HG03064 (cell line): ENCODE results near the gene INPP4A.

ENCODE experiments used
- ATAC-seq: cut with Tn5 transposase; IDR thresholded peaks from one replicate; pipeline ENCODE4 v1.9.1; 2021; ENCODE audit warnings: low read depth; ENCODE audit not compliant: unreplicated experiment

Gene INPP4A

DNA sequence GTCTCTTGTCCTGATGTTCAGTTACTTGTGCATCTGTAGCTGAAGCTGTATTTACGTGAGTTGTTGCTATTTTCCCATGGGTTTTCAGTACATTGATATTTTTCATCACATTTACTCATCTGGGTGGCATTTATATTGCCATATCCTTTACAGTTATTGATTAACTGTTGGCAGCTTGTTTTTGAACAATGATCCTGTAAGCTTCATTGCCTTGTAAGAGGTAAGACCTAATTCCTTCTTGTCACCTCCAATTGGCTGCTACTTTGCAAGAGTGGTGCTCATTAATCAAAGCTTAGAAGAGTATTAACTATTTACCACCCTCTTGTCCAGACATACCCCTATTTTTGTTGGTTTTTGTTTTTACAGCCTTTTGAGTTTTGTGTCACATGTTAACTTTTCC is 88.9 kb downstream of the INPP4A start:
- ATAC-seq, result no peak

DNA sequence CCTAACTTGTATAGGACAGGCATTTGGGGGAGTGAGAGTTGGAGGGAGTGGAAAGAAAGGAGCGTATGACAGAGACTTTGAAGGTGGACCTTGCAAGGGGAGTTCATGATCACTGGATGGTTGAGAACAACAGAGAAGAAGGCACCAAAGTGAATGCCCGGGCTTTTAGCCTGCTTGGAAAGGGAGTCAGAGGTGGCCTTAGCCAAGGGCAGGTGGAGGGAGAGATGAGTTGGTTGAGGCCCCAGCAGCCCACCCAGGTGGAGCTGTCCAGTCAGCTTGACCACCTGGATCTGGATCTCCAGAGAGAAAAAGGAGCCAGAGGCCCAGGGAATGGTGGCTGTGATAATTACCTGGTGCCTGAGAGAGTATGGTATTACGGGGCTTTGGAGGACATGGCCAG is 90.1 kb downstream of the INPP4A start:
- ATAC-seq, result no peak

DNA sequence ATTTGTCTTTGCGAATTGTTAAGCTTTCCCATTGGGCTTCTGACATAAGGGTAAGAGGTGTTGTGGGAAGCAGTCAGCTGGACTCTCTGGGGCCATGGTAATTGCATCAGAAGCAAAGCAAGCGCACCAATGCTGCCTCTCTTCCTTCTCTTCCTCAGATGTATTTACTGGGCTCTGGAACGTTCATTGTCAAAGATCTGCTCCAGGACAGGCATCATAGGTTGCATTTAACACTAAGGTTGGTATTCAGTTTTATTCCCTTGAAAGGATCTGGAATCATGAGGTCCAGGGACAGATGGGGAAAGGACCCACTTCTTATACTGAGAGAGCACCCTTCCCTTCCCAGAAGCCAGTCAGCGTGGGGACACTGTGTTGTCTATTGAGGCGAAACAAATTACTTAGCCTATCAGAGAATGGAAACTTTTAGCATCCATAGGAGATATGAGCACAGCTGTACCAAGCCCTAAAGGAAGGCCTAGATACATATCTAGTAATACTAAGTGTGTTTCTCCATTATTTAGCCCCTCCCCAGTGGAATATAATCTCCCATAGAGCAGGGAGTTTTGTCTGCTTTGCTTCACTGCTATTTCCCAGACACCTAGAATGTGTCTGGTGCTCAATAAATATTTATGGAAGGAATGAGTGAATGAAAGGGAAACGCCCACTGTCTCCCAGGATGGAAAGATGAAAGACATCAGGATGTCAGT is 91.5 kb downstream of the INPP4A start:
- no peak for ATAC-seq

DNA sequence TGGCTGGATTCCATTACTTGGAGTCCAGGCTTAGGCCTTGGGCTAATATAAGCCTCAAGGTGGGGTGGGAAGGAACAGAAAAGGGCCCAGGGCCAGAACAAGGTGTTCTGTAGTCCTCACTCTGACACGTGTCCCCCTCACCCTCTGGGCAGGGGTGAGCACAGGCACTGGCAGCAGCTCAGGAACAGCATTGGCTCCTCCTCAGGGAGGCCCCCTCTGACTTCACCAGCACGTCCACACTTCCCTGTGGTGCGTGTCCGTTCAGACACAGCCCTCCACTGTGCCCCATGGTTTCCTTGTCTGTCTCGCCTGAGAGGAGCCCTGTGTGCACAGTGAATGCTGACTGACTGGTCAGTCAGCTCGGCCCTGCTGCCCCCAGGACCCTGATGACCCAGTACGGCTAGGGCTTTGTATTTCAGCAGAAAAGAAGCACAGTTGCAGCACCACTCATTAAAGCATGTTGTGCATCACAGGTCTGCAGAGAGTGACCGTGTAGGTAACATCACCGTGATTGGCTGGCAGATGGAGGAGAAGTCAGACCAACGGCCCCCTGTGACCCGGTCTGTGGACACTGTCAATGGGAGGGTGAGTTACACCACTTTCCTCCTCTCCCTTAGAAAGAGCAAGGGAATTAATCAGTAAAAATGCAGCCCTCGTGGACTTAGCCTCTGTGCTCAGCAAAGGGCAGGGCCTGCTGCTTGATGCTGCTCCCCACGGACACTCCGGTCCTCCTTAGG is 92.9 kb downstream of the INPP4A start:
- ATAC-seq, result no peak

DNA sequence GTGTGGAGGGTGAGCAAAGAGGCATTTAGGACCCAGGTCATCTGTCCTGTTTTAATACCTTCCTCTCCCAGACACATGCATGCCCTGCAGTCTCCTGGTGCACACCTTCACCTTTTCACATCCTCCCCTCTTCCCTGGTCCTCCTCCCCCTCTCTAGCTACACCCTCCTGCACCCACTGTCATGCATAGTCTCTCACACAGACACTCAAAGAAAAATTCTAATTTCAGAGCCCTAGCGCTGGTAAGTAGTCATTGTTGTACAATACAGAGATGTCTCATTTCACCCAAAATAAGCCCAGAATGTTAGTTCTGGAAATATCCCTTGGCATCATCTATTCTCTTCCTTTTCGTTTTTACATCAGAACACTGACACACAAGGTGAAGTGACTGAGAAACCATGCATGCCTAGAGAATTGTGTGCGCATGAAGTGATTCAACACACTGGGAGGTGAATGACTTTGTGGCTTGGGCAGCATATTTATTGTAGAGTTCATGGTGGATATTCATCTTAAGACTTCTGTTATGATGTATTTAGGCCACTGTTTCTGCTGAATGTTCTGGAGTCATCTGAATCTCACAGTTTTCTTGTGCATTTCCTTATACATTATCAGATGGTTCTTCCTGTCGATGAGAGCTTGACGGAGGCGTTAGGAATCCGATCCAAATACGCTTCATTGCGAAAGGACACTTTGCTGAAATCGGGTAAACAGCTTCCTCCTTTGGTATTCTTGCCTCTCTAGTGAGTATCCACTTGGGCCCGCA is 93.8 kb downstream of the INPP4A start:
- no peak for ATAC-seq

DNA sequence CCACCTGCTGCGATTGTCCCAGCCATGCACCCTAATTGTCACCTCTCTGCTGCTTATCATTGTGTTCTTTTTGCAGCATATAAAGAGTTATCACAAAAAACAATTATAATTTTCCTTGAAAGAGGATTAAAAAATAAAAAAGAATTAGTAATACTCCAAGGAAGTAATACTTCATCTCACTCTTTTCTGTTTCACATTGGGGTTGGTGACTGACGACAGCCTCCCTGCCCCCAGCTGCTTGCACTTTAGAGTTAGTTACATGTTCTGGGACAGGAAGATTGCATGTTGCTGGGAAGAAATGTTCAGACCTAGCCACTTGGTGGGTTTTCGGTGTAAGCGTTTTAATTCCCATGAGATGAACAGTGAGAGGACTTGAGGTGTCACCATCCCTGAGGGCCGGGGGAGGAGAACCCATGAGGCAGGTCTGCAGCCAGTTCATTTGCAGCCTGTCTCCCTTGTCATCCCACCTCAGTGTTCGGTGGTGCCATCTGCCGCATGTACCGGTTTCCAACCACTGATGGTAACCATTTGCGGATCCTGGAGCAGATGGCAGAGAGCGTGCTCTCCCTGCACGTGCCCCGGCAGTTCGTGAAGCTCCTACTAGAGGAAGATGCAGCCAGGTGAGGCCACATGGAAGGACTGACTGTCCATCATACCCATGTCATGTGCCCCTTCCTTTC is 94.5 kb downstream of the INPP4A start:
- ATAC-seq, result no peak

DNA sequence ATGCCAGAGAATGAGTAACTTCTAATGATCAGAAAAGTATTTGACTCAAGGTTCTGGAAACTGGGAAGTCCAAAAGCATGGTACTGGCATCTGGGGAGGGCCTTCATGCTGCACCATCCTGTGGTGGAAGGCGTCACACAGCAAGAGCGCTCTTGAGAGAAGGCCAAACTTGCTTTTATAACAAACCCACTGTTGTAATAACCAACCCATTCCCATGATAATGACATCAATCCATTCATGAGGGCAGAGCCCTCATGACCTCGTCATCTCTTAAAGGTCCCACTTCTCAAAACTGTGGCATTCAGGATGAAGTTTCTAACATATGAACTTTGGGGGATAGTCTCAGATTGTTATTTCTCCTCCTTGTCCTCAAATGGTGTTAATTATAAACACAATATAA is 95.9 kb downstream of the INPP4A start:
- no peak for ATAC-seq

DNA sequence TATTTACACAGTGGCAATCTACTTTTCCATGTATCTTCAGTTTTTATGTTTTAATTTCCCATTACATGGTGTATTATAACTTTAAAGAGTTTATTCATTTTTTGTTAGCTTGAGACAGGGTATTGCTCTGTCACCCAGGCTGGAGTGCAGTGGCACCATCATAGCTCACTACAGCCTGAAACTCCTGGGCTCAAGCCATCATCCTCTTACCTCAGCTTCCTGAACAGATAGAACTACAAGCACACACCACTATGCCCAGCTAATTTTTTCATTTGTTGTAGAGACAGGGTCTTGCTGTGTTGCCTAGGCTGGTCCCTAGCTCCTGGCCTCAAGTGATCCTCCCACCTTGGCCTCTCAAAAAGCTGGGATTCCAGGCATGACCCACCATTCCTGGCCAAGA is 96.8 kb downstream of the INPP4A start:
- no peak for ATAC-seq

DNA sequence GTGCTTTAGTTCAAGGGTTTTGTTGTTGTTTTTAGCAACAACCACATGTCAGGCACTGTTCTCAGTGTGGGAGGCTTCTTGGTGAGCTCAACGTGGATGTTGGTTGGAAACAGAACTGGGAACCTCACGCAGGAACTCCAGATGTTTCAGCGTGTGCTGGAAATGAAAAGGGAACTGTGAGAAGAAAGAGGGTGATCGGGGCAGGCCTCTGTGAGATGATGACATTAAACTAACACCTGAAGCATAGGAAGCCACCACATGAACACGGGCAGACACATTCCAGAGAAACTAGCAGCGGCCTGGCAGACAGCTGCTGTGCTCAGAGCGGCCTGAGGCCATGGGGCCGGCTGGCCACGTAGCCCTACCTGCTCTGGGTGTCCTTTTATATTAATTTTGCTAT is 97.2 kb downstream of the INPP4A start:
- ATAC-seq, result no peak

DNA sequence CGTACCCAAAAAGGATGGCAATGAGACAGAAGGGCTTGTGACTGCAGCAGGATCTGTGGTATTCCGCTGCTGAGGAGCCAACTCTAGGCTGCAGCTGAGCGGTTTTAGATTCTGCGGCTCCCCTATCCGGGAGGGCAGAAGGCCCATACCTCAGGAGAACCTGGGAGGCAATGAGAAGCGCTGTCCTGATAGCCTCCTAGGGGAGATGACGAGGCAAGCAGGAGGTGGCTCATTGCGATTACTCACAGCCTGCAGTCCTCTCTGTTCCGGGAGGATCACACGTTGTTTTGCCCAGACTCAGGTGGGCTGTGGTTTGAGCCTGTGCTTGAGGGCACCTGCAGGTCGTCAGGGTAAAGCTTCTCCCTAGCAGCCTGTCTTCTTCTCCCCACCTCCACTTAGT is 98.6 kb downstream of the INPP4A start:
- no peak for ATAC-seq

DNA sequence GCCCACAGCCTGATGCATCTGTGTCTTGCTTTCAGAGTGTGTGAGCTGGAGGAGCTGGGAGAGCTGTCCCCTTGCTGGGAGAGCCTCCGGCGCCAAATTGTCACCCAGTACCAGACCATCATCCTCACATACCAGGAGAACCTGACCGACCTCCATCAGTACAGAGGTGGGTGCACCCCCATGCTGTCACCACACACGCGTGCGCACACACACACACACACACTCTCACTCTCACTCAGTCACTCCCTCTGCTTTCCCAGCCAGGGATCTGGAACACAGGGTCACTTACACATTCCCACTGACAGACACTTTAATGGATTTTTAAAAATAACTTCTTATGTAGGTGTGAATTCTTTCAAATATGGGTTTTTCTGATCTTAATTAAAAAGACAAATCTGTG is 99.2 kb downstream of the INPP4A start:
- no peak for ATAC-seq

DNA sequence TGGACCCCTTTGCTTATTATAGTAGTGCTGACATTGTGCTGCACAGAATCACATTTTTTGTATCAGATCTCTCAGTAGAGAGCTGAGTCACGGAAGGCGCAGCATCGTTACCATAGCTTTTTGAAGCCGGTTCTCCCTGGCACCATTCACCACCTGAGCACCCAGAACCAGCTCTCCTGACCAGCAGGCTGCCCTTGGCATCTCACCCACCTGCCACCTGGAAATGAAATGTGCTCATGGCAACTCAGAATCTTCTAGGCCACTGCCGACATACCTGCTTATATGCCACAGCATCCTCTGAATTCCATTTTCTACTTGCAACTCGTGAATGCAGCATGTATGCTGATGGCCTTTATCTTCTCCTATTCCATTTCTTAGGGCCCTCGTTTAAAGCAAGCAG is 100.9 kb downstream of the INPP4A start:
- ATAC-seq, result no peak

DNA sequence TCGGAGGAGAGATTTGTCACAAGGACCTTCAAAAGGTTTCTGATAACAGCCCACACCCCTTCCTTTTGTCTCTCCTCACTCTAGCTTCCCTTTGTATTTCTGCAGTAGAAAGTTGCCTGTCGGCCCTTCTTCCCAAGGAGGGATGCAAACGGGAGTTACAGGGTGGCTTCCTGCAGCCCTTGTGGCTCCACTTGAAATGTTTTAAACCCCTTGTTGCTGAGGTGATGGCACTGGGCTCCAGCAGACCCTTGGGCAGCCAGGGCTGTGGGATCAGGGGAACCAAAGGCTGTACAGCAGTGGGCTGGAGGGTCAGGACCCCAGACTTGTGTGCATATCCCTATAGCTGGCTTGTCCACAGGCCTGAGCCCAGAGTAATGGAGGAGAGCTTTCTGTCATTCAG is 101.5 kb downstream of the INPP4A start:
- ATAC-seq, result no peak

DNA sequence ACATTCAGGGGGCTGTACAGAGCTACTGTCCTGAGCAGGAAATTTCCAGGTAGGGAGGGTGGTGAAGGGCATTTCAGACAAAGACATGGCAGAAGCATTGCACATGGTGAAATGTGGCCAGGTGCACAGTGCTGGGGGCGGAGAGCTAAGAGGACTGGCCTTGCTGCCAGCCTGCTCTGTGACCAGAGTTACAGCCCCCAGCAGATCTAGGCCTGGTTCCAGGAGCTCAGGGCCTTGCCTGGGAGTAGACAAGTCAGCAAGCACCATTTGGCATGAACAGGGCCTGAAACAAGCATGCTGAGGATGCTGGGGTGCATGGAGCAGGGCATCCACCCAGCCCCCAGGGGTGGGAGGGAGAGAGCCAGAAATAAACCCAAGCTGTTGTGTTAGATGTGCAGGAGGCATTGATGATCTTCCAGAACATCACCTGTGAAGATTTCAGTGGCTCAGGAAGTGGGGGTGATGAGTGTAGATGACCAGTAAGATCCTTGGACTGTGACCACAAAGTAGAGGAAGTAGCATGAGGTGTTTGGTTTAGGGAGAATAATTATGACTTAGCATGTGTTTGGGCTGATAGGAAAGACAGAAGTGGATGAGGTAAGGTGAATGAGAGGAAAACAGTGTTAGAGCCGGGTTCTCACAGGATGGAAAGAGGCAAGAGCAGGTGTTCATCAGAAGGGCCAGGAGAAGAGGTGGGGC is 102.6 kb downstream of the INPP4A start:
- no peak for ATAC-seq

DNA sequence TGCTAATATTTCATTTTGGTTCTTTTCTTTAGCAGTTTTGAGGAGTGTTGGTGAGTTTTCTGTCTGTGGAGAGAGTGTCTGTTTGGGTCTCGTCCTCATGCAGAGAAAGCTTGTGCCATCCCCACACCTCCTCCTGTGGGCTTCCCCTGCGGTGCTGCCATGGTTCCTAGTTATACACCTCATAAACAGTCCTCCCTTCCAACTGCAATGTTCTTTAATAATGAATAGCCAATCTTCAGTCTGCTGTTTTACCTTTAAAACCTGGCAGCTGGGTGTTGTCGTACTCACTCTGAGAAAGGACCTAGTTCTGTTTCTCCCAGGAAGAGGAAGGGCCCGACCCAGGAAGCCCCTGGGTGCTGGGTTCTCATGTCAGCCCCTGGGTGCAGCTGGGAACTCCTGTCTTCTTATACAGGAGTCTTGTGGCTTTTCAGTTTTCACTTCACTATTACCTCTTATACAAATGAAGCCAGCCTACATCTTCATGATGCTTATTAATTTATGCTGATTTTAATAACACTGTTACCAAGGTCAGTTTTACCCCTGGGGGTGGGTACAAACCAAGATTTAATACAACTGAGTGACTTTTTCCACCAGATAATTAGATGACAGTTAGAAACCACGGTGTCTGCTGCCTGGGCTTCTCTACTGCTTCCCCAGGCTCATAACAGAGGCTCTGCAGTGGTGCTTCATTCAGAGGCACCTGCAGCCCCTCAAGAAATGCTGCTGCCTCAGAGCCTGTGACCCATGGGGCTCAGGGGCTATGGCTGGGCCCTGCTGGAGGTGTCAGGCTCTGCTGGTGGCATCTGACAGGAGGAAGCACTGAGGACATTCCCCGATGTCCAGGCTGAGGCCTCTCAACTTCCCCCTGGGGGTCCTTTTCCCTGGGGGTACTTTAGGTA is 104.5 kb downstream of the INPP4A start:
- no peak for ATAC-seq

DNA sequence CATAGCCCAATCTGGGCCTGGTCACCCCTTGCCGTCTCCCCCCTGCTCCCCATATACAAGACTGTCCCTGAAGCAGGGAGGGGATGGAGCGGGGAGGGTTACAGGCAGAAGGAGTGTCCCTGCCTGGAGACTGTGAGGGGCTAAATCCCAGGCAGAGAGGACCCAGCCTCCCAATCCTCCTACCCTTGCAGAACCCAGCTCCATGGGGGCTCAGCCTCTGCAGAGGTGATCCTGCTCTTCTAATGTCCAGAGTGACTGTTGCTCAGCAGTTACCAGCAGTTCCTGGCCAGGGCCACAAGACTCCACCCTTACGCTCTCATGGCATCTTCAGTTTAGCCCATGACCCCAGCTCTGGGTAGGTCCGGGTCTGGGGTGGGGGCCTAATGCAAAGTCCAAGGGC is 105.5 kb downstream of the INPP4A start:
- no peak for ATAC-seq

DNA sequence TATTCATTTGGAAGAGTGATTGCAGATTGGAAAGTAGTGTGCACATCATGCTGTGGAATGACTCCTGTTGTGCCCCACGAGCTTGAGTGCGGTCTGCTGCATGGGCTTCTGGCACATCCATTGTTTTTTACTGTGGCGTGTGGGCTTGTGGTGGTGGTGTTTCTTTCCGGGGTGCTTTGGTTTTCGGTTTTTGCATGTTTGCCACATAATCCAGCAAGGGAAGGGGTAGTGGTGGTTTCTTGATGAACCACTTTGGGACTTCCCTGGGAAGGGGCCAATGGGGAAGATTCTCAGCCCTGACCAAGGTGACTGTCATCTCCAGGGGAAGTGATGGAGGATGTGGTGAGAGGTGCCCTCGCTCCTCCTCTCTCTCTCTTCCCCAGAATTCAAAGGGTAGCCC is 106.7 kb downstream of the INPP4A start:
- no peak for ATAC-seq

DNA sequence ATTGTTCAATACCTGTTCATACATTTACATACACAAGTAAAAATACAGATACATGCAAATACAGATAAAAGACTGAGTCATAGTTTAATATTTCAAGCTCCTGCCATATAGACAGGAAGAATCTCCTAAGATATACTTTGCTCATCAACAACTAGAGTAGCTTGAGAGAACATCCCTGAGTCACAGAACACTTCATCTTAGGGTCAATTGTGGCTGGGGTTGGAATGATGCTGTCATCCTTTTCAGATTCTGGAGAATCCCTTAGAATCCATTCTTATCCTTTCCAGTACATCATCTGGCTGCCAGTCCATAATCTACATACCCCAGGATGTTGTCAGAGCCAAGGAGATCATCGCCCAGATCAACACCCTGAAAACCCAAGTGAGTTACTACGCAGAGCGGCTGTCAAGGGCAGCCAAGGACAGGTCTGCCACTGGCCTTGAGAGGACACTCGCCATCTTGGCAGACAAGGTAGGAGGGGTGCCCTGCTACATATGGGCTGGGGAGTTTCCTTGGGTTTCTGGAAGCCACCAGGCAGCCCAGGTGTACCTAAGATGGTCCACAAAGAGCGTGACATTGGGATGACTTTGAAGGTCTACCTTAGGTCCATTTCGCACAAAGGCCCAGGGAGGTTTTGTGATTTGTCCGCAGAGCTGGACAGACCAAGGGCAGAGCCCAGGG is 108.0 kb downstream of the INPP4A start:
- no peak for ATAC-seq
